ENCODE measurements around the gene SMC4. TPM values are rescaled to one million over a fixed set of nuclear protein-coding genes. Genes with fewer than 3 reads are reported as not detected.
"Not testable (repeated sequence)": the region's sequence is repeated elsewhere in the genome, so short reads cannot be mapped to it uniquely, and the experiment has no call there.

Gene SMC4
- total RNA-seq, 2 donors from 2014 or later, result 159 to 287 TPM

DNA sequence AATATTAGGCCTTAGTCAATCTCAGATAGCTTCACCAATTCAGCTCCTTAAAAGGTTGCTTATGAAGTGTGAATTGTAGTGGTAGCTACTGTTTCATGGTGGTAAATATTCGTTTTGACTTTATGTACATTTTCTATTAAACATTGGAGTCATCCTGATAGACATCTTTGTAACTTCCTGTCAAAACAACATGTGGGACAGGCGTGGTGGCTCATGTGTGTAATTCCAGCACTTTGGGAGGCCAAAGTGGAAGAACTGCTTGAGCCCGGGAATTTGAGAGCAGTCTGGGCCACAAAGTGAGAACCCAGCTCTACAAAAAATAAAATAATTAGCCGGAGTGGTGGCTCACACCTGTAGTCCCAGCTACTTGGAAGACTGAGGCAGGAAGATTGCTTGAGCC, 52.2 kb downstream of the SMC4 start:
- no peak overlapping the region for H3K27ac Mint-ChIP-seq
- DNase-seq (ENCODE audit: low spot score in 2 of 2) (no peak), ATAC-seq (no peak)
- peaks cover 0 to 4% of the 10 kb centered on the region in 2 donors for H3K9me3 Mint-ChIP-seq
- H3K36me3 Mint-ChIP-seq, result peaks cover 20 to 36% of the 10 kb centered on the region in 2 donors

DNA sequence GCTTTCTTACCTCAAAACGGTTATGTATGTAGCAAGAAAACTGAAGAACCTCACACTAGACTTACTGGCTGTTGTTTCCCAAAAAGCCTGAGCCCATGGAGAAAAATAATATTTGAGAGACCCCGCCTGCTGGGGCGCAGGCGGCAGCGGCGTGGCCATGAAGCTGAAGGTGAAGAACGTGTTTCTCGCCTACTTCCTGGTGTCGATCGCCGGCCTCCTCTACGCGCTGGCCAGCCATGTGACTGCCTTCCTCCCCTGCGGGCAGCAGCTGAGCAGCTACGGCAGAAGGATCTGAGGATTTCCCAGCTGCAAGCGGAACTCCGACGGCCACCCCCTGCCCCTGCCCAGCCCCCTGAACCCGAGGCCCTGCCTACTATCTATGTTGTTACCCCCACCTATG, 52.8 kb downstream of the SMC4 start:
- H3K27ac Mint-ChIP-seq; DNase-seq (ENCODE audit: low spot score in 2 of 2); H3K9me3 Mint-ChIP-seq; ATAC-seq: not testable (repeated sequence)
- H3K36me3 Mint-ChIP-seq, result peaks cover 20 to 29% of the 10 kb centered on the region in 2 donors

DNA sequence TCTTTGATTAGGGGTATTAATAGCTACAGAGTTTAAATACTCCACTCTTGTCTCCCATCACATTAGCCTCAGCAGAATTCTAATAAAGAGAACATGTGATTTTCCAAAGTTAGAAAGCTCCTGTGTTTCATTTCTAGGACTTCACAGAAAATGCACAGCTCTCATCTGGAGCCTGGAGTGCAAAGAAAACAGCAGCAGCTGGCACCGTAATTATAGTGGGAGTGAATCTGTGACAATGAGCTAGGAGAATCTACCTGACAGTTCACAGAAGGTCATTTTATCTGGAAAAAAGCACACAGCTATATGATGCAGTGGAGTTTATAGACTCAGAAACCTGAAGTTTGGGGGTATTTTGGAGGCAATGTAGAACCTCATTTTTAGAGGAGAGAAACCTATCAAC, 55.5 kb downstream of the SMC4 start:
- H3K36me3 Mint-ChIP-seq, result peaks cover 8% of the 10 kb centered on the region in 2 donors
- DNase-seq (ENCODE audit: low spot score in 2 of 2) (no peak), ATAC-seq (no peak)
- no peak overlapping the region for H3K27ac Mint-ChIP-seq
- H3K9me3 Mint-ChIP-seq, result peaks cover 0 to 4% of the 10 kb centered on the region in 2 donors

DNA sequence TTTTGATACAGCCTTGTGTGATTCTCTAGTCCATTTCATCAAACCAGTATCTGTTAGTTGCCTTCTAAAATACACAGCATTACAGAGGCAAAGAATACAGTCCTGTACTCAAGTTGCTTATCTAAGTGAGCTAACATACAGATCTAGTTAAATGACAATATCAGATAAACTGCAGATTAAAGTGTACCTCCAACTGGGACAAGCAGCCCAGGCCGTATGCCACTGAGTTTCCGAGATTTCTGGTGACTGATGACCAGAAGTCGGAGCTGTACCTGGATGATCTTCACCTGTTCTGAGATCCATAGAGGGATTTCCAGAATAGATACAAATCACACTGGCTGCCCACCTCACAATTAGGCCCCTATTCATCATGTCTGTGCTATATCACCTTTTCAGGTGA, 56.4 kb downstream of the SMC4 start:
- ATAC-seq (no peak), DNase-seq (ENCODE audit: low spot score in 2 of 2) (no peak)
- Mint-ChIP-seq H3K9me3 (no peaks in the 10 kb centered on the region), H3K27ac (no peak overlapping the region), H3K36me3 (no peaks in the 10 kb centered on the region)

DNA sequence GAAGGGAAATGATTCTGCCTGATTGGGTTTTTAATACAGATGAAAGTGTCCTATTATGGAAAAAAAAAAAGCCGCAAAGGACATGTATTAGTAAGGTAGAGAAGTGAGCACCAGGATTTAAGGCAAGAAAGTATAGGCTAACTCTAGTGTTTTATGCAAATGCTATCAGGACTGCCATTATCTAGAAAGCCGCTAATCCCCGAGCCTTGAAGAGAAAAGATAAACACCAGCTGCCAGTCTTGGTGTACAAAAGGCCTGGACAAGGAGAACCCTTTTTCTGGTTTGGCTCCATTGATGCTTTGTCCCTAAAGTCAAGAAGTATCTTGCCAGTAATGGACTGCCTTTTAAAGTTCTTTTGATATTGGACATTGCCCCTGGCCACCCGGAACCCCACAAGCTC, 58.7 kb downstream of the SMC4 start:
- no peak for ATAC-seq
- DNase-seq (ENCODE audit: low spot score in 2 of 2), result no peak
- no peaks in the 10 kb centered on the region for H3K36me3 Mint-ChIP-seq
- H3K27ac Mint-ChIP-seq, result no peak overlapping the region
- H3K9me3 Mint-ChIP-seq, result no peaks in the 10 kb centered on the region

DNA sequence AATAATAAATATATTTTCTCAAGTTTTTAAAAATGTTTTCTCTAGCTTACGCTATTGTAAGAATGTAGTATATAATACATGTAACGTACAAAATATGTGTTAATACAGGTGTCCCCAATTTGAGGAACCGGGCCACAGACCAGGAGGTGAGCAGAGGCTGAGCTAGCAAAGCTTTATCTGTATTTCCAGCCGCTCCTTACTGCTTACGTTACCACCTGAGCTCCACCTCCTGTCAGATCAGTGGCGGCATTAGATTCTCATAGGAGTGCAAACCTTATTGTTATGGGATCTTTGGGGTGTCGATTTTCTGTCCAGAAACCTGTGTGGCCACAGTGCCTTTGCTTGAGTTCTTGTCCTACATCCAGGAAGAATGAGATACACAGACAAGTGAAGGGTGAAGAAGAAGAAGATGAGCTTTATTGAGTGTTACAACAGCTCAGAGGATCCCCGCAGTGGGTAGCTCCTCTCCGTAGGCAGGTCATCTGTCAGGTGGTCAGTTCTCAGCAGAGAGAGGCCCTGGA, 60.1 kb downstream of the SMC4 start:
- H3K36me3 Mint-ChIP-seq, result no peaks in the 10 kb centered on the region
- H3K9me3 Mint-ChIP-seq, result no peaks in the 10 kb centered on the region
- no peak for ATAC-seq
- no peak overlapping the region for H3K27ac Mint-ChIP-seq
- DNase-seq (ENCODE audit: low spot score in 2 of 2), result no peak

DNA sequence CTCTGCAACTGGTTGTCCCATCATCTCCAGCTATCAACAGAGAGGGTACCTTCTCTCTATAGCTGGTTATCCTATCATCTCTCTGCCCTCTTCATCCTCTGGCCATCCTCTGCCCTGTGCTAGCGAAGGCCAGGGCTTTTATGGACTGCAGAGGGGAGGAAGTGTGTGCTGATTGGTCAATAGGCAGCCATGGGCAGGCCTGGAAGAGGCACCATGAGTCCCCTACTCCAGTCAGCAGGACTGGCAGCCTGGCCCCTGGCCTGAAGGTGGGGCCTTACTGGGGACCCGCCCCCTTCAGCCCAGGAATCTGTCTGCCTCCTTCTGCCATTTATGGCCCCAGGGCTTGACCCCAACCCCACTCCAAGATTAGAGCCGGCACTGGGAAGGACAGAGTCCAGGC, 60.6 kb downstream of the SMC4 start:
- DNase-seq (ENCODE audit: low spot score in 2 of 2) (no peak), ATAC-seq (no peak)
- Mint-ChIP-seq H3K36me3 (no peaks in the 10 kb centered on the region), H3K9me3 (no peaks in the 10 kb centered on the region), H3K27ac (no peak overlapping the region)

DNA sequence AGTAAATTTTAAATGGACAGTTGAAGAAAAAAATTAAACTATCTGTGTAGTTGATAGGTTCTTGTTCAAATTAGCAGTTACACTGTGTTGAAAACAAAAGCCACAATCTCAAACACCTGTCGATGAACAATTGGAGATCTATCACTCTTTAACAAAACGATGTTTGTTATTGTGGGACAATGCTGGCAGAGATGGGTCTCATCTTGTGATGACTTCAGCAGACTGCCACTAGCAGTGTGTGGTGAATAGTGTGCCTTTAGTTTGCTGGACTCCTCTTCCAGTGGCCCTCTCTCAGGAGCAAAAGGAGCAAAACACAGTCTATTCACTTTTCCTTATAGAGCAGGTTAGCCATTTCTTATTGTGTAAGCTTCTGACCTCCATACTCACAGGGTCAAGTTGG, 64.9 kb downstream of the SMC4 start:
- no peak for ATAC-seq
- peaks cover under 1% of the 10 kb centered on the region in 2 donors for H3K36me3 Mint-ChIP-seq

DNA sequence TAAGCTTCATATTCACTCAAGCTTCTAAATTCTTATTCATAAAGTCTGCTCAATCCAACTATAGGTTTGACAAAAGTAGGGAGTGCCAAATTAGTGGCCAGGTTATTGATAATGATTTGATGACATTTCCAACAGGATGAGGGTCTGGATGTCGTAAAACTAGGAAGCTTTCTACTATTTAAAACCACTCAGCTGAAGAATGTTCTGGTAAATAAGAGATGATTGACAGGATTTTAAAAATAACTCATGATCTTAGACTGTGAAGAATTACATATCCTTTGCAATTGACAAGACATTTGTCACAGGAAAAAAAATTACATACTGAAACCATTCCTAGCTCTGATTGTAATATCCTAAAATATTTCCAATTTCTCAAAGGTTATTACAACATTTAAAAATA, 65.5 kb downstream of the SMC4 start:
- H3K9me3 Mint-ChIP-seq, result peaks cover 10 to 12% of the 10 kb centered on the region in 2 donors
- ATAC-seq (no peak), DNase-seq (ENCODE audit: low spot score in 2 of 2) (no peak)
- no peak overlapping the region for H3K27ac Mint-ChIP-seq
- peaks cover 7% of the 10 kb centered on the region in 2 donors for H3K36me3 Mint-ChIP-seq

More for the DNA sequence above, 64.9 kb downstream of the SMC4 start:
- Mint-ChIP-seq H3K9me3 (peaks cover 4 to 6% of the 10 kb centered on the region in 2 donors), H3K27ac (no peak overlapping the region)
- DNase-seq (ENCODE audit: low spot score in 2 of 2), result no peak

DNA sequence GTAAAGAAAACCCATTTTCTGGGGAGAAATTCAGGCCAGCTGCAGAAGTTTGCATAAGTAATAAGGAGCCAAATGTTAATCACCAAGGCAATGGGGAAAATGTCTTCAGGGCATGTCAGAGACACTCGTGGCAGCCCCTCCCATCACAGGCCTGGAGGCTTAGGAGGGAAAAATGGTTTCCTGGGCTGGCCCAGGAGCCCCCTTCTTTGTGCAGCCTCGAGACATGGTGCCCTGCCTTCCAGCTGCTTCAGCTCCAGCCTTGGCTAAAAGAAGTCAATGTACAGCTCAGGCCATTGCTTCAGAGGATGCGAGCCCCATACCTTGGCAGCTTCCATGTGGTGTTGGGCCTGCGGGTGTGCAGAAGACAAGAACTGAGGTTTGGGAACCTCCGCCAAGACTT, 70.7 kb downstream of the SMC4 start:
- ATAC-seq (no peak), DNase-seq (ENCODE audit: low spot score in 2 of 2) (no peak)
- no peak overlapping the region for H3K27ac Mint-ChIP-seq
- H3K9me3 Mint-ChIP-seq, result peaks cover 13 to 14% of the 10 kb centered on the region in 2 donors
- H3K36me3 Mint-ChIP-seq, result peaks cover 12 to 20% of the 10 kb centered on the region in 2 donors

DNA sequence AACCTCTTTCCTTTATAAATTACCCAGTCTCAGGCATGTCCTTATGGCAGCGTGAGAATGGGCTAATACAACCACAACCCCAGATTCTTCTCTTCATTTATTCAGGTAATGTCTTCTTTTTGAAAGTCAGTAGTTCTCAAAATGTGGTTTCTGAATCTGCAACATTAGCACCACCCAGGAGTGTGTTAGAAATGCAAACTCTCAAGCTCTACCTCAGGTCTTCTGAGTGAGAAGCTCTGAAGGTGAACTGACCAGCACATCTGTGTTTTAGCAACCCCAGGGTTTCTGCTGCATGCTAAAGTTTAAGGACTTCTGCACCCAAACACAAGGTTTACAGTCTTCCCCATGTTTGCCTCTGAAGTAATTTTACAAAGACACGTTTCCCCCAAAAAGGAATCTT, 72.4 kb downstream of the SMC4 start:
- H3K9me3 Mint-ChIP-seq, result peaks cover 13 to 14% of the 10 kb centered on the region in 2 donors
- no peak overlapping the region for H3K27ac Mint-ChIP-seq
- DNase-seq (ENCODE audit: low spot score in 2 of 2) (no peak), ATAC-seq (no peak)
- H3K36me3 Mint-ChIP-seq, result peaks cover 12 to 20% of the 10 kb centered on the region in 2 donors

DNA sequence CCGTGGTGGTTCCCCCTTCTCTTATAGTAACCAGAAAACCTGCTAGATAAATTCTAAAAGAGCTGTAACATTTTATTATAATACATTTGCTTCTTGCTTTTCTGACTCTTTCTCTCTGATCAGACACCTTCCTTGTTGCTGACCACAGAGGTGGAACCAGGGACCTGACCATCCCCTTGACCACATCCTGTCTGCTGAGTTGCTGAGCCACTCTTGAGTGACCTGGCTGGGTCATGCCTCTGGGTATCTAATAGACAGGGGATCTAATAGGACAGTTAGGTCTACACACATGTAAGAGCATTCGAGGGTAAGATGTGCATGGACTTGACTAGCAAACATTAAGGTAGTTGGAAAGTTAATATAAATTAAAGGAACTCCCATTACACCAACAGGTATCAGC, 72.9 kb downstream of the SMC4 start:
- peaks cover 12 to 20% of the 10 kb centered on the region in 2 donors for H3K36me3 Mint-ChIP-seq
- no peak overlapping the region for H3K27ac Mint-ChIP-seq
- peaks cover 13 to 14% of the 10 kb centered on the region in 2 donors for H3K9me3 Mint-ChIP-seq
- ATAC-seq (no peak), DNase-seq (ENCODE audit: low spot score in 2 of 2) (no peak)

DNA sequence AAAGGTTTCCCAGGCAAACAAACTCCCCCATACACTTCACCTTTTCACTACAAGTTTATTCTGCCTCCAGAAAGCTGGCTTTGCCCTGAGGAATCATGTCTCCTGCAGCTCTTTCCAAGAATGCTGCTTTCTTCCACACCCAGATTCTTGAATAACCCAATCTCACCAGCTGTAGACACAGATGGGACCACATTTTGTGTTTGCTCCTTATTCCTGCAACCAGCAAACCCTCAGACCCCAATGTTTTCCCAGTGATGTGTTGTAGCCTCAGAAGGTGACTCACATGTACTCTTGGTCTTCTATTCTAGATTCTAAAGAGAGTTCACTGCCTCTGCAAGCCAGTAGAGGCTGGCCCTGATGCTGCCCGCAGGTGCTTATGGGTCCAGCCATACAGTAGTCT, 73.8 kb downstream of the SMC4 start:
- Mint-ChIP-seq H3K27ac (no peak overlapping the region), H3K9me3 (peaks cover 13 to 14% of the 10 kb centered on the region in 2 donors), H3K36me3 (peaks cover 12 to 20% of the 10 kb centered on the region in 2 donors)
- DNase-seq (ENCODE audit: low spot score in 2 of 2) (no peak), ATAC-seq (no peak)

DNA sequence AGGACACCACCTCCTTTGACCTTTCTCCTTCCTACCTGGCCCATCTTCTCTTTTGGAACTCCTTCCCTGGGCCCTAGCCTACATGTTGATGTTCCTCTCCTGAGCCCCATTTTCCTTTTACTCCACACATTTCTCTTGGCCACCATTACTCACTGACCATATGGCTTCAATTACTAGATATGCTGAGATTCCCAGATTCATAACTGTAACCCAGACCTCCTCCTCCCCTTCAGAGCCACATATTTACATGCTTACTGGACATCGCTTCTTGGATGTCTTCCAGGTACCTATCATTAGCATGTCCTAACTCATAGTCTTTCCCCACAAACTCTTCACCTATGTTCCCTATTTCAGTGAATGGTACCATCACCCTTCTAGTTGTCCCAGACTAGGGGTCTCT, 74.5 kb downstream of the SMC4 start:
- Mint-ChIP-seq H3K9me3 (peaks cover 10 to 14% of the 10 kb centered on the region in 2 donors), H3K27ac (no peak overlapping the region), H3K36me3 (peaks cover 12 to 20% of the 10 kb centered on the region in 2 donors)
- DNase-seq (ENCODE audit: low spot score in 2 of 2), result no peak
- no peak for ATAC-seq

DNA sequence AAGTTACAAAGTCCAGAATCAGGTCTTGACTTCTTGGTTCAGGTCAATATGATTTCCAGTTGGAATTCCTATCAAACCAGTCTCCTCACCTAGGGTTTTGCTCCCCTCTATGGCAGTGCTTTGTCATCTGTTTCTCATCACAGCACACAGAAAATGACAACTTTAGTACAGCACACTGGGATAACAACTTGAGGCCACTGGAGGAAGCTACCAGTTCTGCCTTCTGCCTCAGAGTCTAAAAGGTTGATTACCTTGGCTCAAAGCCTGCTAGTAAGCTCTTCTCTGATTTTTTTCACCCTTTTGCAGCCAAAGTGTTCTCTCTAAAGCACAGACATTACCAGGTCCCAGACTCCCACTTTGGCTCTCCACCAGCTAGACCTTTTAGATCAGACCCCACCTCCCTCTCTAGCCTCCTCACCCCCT, 75.0 kb downstream of the SMC4 start:
- peaks cover 11 to 19% of the 10 kb centered on the region in 2 donors for H3K36me3 Mint-ChIP-seq
- H3K9me3 Mint-ChIP-seq, result peaks cover 6 to 10% of the 10 kb centered on the region in 2 donors
- no peak overlapping the region for H3K27ac Mint-ChIP-seq
- DNase-seq (ENCODE audit: low spot score in 2 of 2), result no peak
- ATAC-seq, result no peak

DNA sequence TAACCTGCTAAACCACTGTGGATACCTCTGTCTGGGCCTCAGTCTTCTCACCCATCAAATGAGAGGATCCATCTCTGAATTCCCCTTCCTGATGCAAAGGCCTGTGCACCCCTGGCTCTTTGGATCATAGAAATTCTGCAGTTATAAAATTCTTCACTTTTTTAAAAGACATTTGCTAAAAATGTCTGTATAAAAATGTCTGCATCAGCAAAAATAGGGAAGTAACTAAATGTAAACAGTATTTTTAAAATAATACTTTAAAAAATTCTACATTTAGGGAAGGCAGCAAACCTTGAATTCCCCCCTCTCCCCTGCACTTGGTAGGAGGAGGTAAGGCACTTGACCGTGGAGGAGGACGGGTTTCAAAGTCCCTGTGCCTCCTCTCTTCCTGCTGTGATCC, 75.7 kb downstream of the SMC4 start:
- ATAC-seq (no peak), DNase-seq (ENCODE audit: low spot score in 2 of 2) (no peak)
- Mint-ChIP-seq H3K36me3 (peaks cover 4 to 12% of the 10 kb centered on the region in 2 donors), H3K9me3 (peaks cover 0 to 4% of the 10 kb centered on the region in 2 donors), H3K27ac (no peak overlapping the region)

DNA sequence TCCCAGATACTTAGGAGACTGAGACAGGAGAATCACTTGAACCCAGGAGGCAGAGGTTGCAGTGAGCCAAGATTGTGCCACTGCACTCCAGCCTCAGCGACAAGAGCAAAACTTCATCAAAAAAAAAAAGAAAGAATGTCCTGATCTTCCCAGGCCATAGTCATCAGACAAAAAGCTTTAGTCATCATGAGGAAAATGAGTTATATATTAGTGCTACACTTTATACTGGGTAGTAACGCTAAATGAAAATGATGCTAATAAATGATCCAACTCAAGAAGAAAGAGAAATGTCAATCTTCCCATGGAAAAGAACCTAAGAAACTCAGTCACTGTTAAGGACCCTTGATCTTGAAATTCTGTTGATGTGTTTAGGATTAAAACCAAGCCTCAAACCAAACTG, 76.4 kb downstream of the SMC4 start:
- Mint-ChIP-seq H3K27ac (no peak overlapping the region), H3K36me3 (peaks cover 4 to 9% of the 10 kb centered on the region in 2 donors), H3K9me3 (peaks cover 0 to 4% of the 10 kb centered on the region in 2 donors)
- ATAC-seq, result no peak
- DNase-seq (ENCODE audit: low spot score in 2 of 2), result no peak

DNA sequence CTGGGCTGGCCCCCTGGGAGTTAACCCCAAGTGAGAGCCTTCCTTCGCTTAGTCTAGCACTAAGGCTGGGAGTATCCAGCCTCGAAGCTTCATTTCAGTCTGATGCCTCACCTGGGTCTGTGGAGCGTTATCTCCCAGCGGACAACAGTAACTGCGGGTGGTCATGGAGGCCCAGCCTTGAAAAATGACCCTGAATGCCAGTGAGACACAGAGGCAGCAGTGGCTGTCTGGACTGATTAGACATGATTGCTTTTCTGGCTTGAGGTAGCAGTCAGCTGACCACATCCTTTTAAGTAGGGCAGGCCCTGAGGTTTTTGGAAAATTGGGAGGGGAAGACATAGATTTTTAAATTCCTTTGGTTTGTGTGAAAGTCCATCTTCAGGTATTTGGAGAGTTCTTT, 78.3 kb downstream of the SMC4 start:
- DNase-seq (ENCODE audit: low spot score in 2 of 2) (no peak), ATAC-seq (no peak)
- H3K9me3 Mint-ChIP-seq, result no peaks in the 10 kb centered on the region
- H3K36me3 Mint-ChIP-seq, result peaks cover 0 to 5% of the 10 kb centered on the region in 2 donors
- no peak overlapping the region for H3K27ac Mint-ChIP-seq
